HG03354 (cell line): ENCODE measurements around the gene TRMT6.

Source experiments
- ATAC-seq: cut with Tn5 transposase; IDR thresholded peaks from one replicate; pipeline ENCODE4 v1.9.1; 2021; ENCODE audit warnings: mild to moderate bottlenecking; ENCODE audit not compliant: unreplicated experiment, poor library complexity, severe bottlenecking

TRMT6 gene

GRCh38 chr20:5968462-5968861 lies 18.1 kb upstream of the TRMT6 start:
- ATAC-seq = no peak

- ATAC-seq = no peak
Observed at GRCh38 chr20:5967469-5967868, 17.1 kb upstream of the TRMT6 start.

DNA sequence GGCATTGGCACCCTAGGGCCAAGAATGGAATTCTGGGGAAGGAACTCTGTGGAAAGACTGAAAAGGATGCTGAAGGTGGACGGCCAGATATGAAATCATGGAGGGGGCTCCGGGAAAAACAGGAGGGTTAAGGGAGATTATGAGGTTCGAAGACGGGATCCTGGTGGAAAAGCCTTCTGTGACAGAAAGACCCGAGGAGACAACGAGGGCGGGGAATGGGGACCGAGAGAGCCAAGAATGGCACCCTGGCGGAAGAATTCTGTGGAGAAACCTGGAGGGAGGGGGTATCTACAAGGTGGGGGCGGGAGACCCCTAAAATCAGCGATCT lies 426 bp downstream of the TRMT6 start:
- ATAC-seq = no peak

GRCh38 chr20:5947276-5947675 lies 3.1 kb downstream of the TRMT6 start:
- no peak for ATAC-seq

GRCh38 chr20:5945963-5946362 lies 4.4 kb downstream of the TRMT6 start:
- no peak for ATAC-seq

GRCh38 chr20:5938456-5939029 lies 11.8 kb downstream of the TRMT6 start:
- no peak for ATAC-seq

DNA sequence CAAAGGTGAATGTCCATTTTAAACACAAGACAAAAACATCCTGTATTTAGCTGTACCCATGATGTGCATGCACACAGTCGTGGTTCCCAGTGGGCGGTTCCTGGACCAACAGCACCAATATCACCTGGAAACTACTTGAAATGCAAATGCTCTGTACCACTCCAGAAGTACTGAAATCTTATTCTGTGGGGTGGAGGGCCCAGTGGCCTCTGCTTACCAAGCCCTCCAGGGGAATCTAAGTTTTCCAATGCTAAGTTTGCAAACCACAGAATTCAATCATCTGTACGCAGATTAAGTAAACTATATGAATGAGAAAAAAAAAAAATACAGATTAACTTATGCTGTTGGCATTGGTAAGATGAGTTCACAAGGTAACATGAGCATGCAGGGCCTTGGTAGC lies 14.1 kb downstream of the TRMT6 start:
- no peak for ATAC-seq

DNA sequence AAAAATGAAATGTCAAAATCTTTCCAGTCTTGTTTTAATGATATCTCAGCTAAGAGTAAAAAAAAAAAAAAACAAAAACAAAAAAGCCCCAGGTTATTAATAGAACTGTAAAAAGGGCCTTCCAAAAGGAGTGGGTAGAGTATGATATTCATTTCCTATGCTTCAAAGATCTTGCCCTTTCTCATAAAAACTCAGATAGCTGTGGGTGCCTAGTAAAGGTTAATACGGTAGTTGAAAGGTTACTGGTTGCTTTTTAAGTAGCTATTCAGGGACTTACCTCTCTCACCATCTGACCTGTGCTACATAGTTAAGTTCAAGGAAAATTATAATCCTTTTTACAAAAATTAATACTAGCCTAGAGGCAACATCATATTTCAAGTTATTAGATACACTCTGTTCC lies 14.9 kb downstream of the TRMT6 start:
- no peak for ATAC-seq

DNA sequence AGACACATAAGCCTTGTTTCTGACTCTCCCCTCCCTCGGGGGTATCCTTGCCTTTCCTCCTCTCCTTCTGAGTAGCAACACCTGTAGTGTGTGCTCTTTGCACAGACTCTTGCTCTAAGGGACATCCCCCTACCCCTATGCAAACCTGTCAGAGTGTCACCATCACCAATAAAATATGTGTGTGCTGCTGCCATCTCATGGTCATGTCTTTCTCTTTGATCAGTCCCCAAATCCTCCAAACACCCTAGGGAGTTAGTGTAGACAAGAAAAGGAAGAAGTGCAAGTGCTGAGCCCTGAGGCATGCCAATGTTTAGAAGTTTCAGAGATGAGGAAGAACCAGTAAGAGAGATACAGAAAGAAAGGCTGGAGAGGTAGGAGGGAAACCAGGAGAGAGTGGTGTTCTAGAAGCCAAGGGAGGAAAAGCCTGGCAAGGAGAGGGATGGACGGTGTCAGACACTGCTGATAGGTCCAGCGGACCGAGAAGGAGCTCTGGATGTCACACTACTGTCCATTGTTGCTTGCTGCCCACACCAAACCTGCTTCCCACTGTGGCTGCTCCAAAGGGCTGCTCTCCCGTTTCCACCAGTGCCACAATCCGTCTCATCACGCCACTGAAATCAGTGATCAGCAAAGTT lies 16.4 kb downstream of the TRMT6 start:
- no peak for ATAC-seq

- ATAC-seq = no peak
Observed at GRCh38 chr20:5932796-5933195, 17.5 kb downstream of the TRMT6 start.

DNA sequence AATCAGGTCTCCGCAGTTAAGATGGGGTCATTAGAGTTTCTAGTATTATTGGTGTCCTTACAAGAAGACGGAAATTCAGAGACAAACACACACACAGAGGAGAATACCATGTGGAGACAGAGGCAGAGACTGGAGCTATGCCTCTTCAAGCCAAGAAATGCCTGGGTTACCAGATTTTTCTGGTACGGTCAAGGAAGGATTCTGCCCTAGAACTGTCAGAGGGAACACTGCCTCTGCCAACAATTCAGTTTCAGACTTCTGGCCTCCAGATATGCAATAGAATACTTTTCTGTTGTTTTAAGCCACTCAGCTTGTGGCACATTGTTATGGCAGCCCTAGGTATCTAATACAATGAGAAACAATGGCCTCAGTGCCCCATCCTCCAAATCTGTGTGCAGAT lies 18.9 kb downstream of the TRMT6 start:
- ATAC-seq = no peak

DNA sequence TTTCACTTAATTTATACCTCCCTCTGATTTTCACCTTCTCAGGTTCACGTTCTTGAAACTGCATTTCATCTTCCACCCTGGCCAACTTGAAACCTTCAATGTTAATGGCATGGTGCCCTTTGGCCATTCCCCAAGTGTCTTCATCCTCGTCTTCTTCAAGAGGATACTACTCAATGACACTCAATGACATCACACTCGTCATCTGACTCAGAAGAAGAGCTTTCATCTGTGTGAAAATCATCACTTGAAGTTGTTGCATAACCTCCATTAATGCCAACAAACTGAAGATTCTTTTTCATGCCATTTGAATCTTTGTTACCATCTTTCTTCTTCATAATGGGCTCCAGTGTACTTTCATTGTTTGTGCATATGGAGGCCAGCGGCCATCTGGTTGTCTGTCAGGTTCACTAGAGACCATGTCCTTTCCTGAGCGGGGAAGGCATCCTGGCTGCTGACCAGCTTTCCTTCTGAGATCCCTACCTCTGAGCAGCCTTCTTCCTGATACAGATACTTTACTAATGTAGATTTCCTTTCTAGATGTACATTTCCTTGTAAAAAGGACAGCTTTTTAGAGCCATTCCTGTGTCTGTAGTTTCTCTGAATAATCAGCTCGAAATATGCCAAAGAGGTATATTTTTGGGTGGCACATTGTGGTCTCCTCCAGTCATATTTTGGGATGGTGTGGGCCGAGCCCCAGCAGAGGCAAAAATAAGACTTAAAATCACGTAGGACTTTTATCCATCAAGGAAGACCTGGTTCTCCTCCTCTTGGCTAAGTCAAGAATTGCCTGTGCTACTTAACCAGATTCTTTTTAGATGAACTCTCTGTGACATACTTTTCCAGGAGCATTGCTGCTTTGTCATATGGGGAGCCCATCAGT lies 21.3 kb downstream of the TRMT6 start:
- no peak for ATAC-seq

DNA sequence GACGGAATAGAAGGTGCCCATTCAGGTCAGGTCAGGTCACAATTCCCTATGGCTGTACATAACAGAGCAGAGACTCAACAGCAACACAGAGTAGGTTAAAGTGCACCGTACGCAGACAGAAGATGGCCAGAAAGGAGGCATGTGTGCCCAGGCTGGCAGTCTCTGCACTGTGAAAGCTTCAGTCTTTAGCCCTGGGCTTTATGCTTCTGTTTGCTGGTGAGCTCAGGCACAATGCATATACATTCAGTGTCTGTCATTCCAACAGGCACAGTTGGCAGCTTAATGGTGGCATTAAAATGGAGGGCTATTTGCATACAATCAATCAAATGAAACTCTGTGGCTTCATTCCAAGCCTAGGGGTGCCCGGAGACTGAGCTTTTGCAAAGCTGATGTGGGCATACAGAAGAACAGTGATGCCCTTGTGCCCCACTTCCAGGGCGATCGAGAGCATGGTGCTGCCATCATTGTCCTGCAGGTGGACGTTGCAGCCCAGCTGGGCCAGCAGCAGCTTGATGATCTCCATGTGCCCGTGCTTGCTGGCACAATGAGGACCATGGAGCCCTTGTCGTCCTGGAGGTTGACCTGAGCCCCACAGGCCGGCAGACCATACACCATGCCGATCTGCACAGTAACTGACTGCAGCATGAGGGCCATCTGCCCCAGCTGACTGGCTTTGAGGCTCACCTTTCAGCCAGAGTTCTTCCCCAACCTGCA lies 22.4 kb downstream of the TRMT6 start:
- ATAC-seq = no peak

DNA sequence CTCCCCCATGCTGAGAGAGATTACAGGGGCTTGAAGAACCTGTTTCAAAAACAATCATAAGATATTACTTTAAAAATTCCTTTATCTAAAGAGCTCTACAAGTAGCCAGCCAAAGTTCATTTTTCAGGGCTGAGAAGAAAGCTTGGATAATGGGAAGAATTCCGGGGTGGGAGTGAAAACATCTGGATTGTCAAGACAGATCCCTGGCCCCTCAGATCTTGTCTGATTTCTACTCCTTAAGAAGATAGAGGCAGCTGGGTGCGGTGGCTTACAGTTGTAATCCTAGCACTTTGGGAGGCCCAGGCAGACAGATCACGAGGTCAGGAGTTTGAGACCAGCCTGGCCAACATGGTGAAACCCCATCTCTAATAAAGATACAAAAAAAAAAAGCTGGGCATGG lies 24.8 kb downstream of the TRMT6 start:
- ATAC-seq = no peak

GRCh38 chr20:5923493-5923892 lies 26.8 kb downstream of the TRMT6 start:
- no peak for ATAC-seq

DNA sequence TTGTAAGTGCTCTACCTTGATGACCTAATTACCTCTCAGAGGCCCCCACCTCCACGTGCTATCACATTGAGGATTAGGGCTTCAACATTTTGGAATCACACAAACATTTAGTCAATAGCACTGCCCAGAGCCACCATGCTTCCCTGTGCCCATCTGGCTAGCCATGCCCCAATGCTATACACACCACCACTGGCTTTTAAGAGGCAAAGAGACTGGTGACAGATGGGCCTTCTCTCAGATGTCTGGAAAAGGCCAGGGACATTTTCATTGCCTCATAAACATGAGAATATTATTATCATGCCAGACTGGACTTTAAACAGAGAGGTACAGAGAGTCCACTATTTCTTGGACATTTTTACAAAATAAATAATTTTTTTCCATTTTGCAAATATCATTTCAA lies 29.8 kb downstream of the TRMT6 start:
- no peak for ATAC-seq

GRCh38 chr20:5919626-5920544 lies 30.4 kb downstream of the TRMT6 start:
- ATAC-seq = no peak

GRCh38 chr20:5918856-5919625 lies 31.3 kb downstream of the TRMT6 start:
- ATAC-seq = no peak

GRCh38 chr20:5914859-5915258 lies 35.5 kb downstream of the TRMT6 start:
- no peak for ATAC-seq
